ENCODE measurements around the gene HM13.

DNA sequence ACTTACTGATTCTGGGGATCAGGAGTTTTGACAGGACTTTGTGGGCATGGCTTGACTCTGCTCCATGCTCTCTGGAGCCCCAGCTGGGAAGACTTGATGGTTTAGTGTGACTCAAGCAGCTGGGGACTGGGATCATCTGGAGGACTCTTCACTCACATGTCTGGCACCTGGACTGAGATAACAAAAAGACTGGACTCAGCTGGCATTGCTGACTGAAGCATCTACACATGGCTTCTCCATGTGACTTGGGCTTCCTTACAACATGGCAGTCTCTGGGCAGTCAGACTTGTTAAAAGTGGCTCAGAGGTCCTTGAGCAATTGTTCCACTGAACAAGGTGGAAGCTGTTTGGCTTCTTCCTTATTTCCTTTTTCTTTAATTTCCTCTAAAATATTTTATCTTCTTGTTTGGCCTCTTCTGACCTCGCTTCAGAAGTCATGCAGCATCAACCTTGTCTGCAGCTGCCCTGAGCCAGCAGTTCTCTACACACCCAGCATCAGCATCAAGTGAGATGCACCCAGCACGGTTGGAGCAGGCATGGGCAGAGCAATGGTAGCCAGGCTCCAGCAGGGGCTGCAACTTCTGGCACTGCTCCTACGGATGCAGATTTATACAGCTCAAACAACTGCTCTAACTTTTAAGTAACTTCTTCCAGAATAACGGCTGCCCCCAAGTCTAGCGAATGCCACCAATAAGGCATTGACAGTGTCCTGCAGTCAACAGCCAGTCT lies 5.6 kb upstream of the HM13 start:
- TF ChIP-seq EZH2phosphoT487 (IDR thresholded peaks at IDR 0.05; ENCODE audit: borderline replicate concordance, low read depth, low read length): no peak
- TF ChIP-seq, protein P1, sequence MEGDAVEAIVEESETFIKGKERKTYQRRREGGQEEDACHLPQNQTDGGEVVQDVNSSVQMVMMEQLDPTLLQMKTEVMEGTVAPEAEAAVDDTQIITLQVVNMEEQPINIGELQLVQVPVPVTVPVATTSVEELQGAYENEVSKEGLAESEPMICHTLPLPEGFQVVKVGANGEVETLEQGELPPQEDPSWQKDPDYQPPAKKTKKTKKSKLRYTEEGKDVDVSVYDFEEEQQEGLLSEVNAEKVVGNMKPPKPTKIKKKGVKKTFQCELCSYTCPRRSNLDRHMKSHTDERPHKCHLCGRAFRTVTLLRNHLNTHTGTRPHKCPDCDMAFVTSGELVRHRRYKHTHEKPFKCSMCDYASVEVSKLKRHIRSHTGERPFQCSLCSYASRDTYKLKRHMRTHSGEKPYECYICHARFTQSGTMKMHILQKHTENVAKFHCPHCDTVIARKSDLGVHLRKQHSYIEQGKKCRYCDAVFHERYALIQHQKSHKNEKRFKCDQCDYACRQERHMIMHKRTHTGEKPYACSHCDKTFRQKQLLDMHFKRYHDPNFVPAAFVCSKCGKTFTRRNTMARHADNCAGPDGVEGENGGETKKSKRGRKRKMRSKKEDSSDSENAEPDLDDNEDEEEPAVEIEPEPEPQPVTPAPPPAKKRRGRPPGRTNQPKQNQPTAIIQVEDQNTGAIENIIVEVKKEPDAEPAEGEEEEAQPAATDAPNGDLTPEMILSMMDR (conservative IDR thresholded peaks at IDR 0.05; ENCODE audit: low read length): no peak
